ENCODE results near the gene LDLRAP1.

The LDLRAP1 gene

GRCh38 chr1:25617625-25618432 is 74.4 kb downstream of the LDLRAP1 start:
- Histone ChIP-seq H3K27ac (ENCODE audit: low read depth, low read length) (no peak overlapping the region), H3K4me2 (ENCODE audit: low read length) (peak overlapping the region; percentile 89), H3K4me3 (ENCODE audit: low read length) (peak overlapping the region; percentile 32), H2BK5ac (ENCODE audit: low read length) (no peak overlapping the region), H3K79me2 (ENCODE audit: control insufficient read depth, insufficient read depth, low read length) (no peaks in the 10 kb centered on the region), H3K27me3 (ENCODE audit: insufficient read depth, low read length, poor library complexity) (no peaks in the 10 kb centered on the region), H3K9ac (ENCODE audit: low read length) (peak overlapping the region; percentile 69), H3K4me1 (ENCODE audit: control insufficient read depth, low read depth, low read length) (peaks cover 11% of the 10 kb centered on the region), H3K79me1 (ENCODE audit: low read length) (no peaks in the 10 kb centered on the region), H3K23ac (ENCODE audit: low read length) (peak overlapping the region; percentile 80), H2BK120ac (ENCODE audit: low read depth, low read length) (no peak overlapping the region), H3K4ac (ENCODE audit: low read depth, low read length) (no peak overlapping the region), H3K56ac (ENCODE audit: low read length) (peak overlapping the region; percentile 84), H3K36me3 (ENCODE audit: control insufficient read depth, insufficient read depth, low read length) (no peaks in the 10 kb centered on the region), H2BK15ac (replicated peaks; ENCODE audit: low read depth) (no peak overlapping the region), H2AK5ac (ENCODE audit: low read length) (no peak overlapping the region), H3K18ac (ENCODE audit: low read length) (peak overlapping the region; percentile 82), H4K5ac (ENCODE audit: low read length) (no peak overlapping the region), H4K8ac (ENCODE audit: low read depth, low read length) (no peak overlapping the region)
- no CpG with 5 or more reads among the region's 66 CpGs for WGBS (ENCODE audit: extremely low coverage, insufficient coverage, low lambda C conversion rate)
- peak; percentile 42 for DNase-seq

GRCh38 chr1:25618433-25618808 is 75.0 kb downstream of the LDLRAP1 start:
- Histone ChIP-seq H3K36me3 (ENCODE audit: control insufficient read depth, insufficient read depth, low read length) (no peaks in the 10 kb centered on the region), H3K79me2 (ENCODE audit: control insufficient read depth, insufficient read depth, low read length) (no peaks in the 10 kb centered on the region), H3K4me3 (ENCODE audit: low read length) (no peak overlapping the region), H2BK5ac (ENCODE audit: low read length) (no peak overlapping the region), H4K8ac (ENCODE audit: low read depth, low read length) (no peak overlapping the region), H3K27me3 (ENCODE audit: insufficient read depth, low read length, poor library complexity) (no peaks in the 10 kb centered on the region), H3K4me2 (ENCODE audit: low read length) (peak overlapping the region; percentile 89), H4K5ac (ENCODE audit: low read length) (no peak overlapping the region), H3K56ac (ENCODE audit: low read length) (peak overlapping the region; percentile 84), H3K4me1 (ENCODE audit: control insufficient read depth, low read depth, low read length) (peaks cover 11% of the 10 kb centered on the region), H3K4ac (ENCODE audit: low read depth, low read length) (no peak overlapping the region), H2BK120ac (ENCODE audit: low read depth, low read length) (no peak overlapping the region), H3K9ac (ENCODE audit: low read length) (peak overlapping the region; percentile 69), H3K27ac (ENCODE audit: low read depth, low read length) (no peak overlapping the region), H3K79me1 (ENCODE audit: low read length) (no peaks in the 10 kb centered on the region), H2BK15ac (replicated peaks; ENCODE audit: low read depth) (no peak overlapping the region), H2AK5ac (ENCODE audit: low read length) (no peak overlapping the region), H3K23ac (ENCODE audit: low read length) (no peak overlapping the region), H3K18ac (ENCODE audit: low read length) (no peak overlapping the region)
- DNase-seq: no peak
- WGBS (ENCODE audit: extremely low coverage, insufficient coverage, low lambda C conversion rate): no CpG with 5 or more reads among the region's 4 CpGs

Measured in mesendoderm (in vitro differentiated cells).